Measurements from ENCODE around the gene RCHY1.

- TF ChIP-seq CTCF (conservative IDR thresholded peaks at IDR 0.05) (no peak), EZH2 (IDR thresholded peaks at IDR 0.05; ENCODE audit: low read depth) (no peak)
Observed at GRCh38 chr4:75434105-75434504, 80.1 kb downstream of the RCHY1 start.

Data from PC-9 (cell line).